Heart left ventricle (tissue), 16 donors: ENCODE measurements around the gene ATP11B. TPM values are rescaled to one million over a fixed set of nuclear protein-coding genes. Genes with fewer than 3 reads are reported as not detected.

Experiments used
- ATAC-seq, 4 donors: fragments of 200-7000 bp; cut with Tn5 transposase; one replicate each; pipeline ENCODE4 v1.9.1; 2020 to 2022; ENCODE audit warnings: moderate library complexity in 4 of 4, mild to moderate bottlenecking in 3 of 4, moderate number of reproducible peaks in 1 of 4
- DNase-seq, 5 donors: peaks; one replicate each; pipeline ENCODE4 v3.0.0-alpha.2; 2020
- H3K27ac ChIP-seq, 12 donors: fragments of 200-600 bp; sonication (generic) in 4 of 12; one replicate each; pipeline versions ENCODE4 v1.5.0 to v1.8.0; 2016 to 2022; ENCODE audit warnings: mild to moderate bottlenecking in 2 of 12
- H3K27me3 ChIP-seq, 9 donors: fragments of 200-600 bp; sonication (generic) in 2 of 9; one replicate each; pipeline versions ENCODE4 v1.5.1 to v1.8.0; 2016 to 2022; ENCODE audit warnings: mild to moderate bottlenecking in 3 of 9
- H3K36me3 ChIP-seq, 9 donors: fragments of 200-600 bp; sonication (generic) in 2 of 9; one replicate each; pipeline versions ENCODE4 v1.5.0 to v1.8.0; 2018 to 2022; ENCODE audit warnings: mild to moderate bottlenecking in 2 of 9
- H3K4me1 ChIP-seq, 12 donors: fragments of 200-600 bp; sonication (generic) in 4 of 12; one replicate each; pipeline versions ENCODE4 v1.5.0 to v1.8.0; 2016 to 2022; ENCODE audit warnings: mild to moderate bottlenecking in 3 of 12
- H3K4me3 ChIP-seq, 12 donors: fragments of 200-600 bp; sonication (generic) in 4 of 12; one replicate each; pipeline versions ENCODE4 v1.5.0 to v1.8.0; 2017 to 2022; ENCODE audit warnings: mild to moderate bottlenecking in 9 of 12, moderate library complexity in 4 of 12
- H3K9me3 ChIP-seq, 12 donors: fragments of 200-600 bp; sonication (generic) in 4 of 12; one replicate each; pipeline versions ENCODE4 v1.5.0 to v1.8.0; 2016 to 2022; ENCODE audit warnings: mild to moderate bottlenecking in 1 of 12
- CTCF ChIP-seq, 12 donors: fragments of 200-600 bp; sonication (generic) in 4 of 12; IDR thresholded peaks; one replicate each; pipeline versions ENCODE4 v1.5.0 to v1.8.0; 2018 to 2022; ENCODE audit warnings: antibody characterized with exemption in 12 of 12, mild to moderate bottlenecking in 5 of 12
- POLR2A ChIP-seq, 2 donors: fragments of 450-650 bp; IDR thresholded peaks; one replicate each; pipeline ENCODE4 v1.6.1; 2017; ENCODE audit warnings: antibody characterized with exemption in 2 of 2, mild to moderate bottlenecking in 2 of 2, moderate library complexity in 2 of 2
- WGBS, 4 donors: extraction: QIAGEN DNeasy Blood & Tissue Kit in 2 of 4; methylation state at CpG; one replicate each; pipeline versions ENCODE4 v1.1.5 to v1.1.7; 2013 to 2018; 5-methylcytosine and 5-hydroxymethylcytosine counted together
- intact Hi-C, 10 donors: fragments of 100-400 bp; cut with DNase I; formaldehyde crosslinking; loops; one replicate each; pipeline versions ENCODE4 v1.11.1 to v1.14.2; 2022
- polyA plus RNA-seq, 2 donors: library from polyadenylated mRNA; stranded (reverse); fragments of 200-250 nt; gene quantifications; one replicate each; pipeline ENCODE4 v1.2.3, GENCODE V29; 2013
- total RNA-seq, 9 donors: library from RNA; depleted of rRNA in 2 of 9; stranded (reverse); fragments of >200 nt in 2 of 9; fragmentation: NEBNext Ultra II Directional in 3 of 9; extraction: Animal tissue kit (Norgen Biotek cat#: 25700) in 3 of 9; gene quantifications; one replicate each; pipeline versions ENCODE4 v1.1.0 to v1.2.4, GENCODE V29; 2016 to 2023
- donor health status: ischemic (EF 13 %, LVEDD 7.1; RV severe dilation, severe dysfunction).
- donor health status: healthy with polysubstance abuse.
- donor health status: DM: no; HTN: yes; CAD: no.
- donor health status: DM: no; HTN: no; CAD: no.
- donor health status: ischemic (EF 25% LVEDD 6.9; RV normal size, moderate dysfunction).
- donor health status: ischemic (EF 25% LVEDD 5.7; RV mildly dilated, moderate dysfunction).
- donor health status: healthy.
- donor health status: DM: yes; HTN: yes; CAD: no.
- donor health status: ischemic (EF 35%, LVEDD 5.7; RV mildly dilated, moderate dysfunction).
- donor health status: nonischemic (EF 11% LVEDD 7.7; RV severe dilation, severe dysfunction).
- donor health status: DM: yes; HTN: yes; CAD: no.
- donor health status: PGD.
- donor health status: ischemic (EF 29% LVEDD 5.4; RV normal size, mild dysfunction).
- donor health status: nonischemic (EF 23%, LVEDD 6.1; RV moderate dilation, normal function).

The ATP11B gene
- total and polyA plus RNA-seq, 11 donors: 4.9 to 45.6 (median 30.9) TPM

DNA sequence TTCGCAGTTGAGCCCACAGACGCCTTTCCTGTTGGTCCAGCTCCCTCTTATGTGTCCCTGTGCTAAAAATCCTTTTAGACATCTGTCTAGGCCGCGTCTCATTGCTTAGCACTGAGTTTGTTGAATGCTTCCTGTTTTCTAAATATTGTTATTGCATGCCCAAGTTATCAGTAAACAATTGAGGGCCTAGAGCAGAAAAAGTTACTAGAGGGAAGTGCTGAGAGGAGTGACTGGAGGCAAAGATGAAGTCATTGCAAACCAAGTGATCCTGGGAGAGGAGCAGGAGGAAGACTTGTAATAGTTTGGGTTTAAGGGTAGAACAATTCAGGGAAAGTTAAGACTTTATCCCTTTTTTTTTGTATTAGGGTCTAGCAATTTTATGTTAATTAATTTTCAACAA is 98.9 kb downstream of the ATP11B start:
- Histone ChIP-seq H3K4me3 (no peak overlapping the region), H3K4me1 (peaks cover 0 to 8% (median 0%) of the 10 kb centered on the region in 12 donors), H3K9me3 (no peaks in the 10 kb centered on the region), H3K27me3 (no peaks in the 10 kb centered on the region), H3K27ac (no peak overlapping the region), H3K36me3 (peaks cover 0 to 96% (median 71%) of the 10 kb centered on the region in 9 donors)
- intact Hi-C loops: no loop called here
- WGBS, 4 donors: 90 to 96% (median 92%) methylated on average over 4 of the region's 4 CpGs
- ATAC-seq: no peak
- no peak for DNase-seq
- TF ChIP-seq POLR2A (IDR thresholded peaks at IDR 0.05) (no peak), CTCF (IDR thresholded peaks at IDR 0.05) (no peak)

- H3K9me3 ChIP-seq: no peaks in the 10 kb centered on the region
- H3K4me3 ChIP-seq: no peak overlapping the region
- no peak for TF ChIP-seq CTCF (IDR thresholded peaks at IDR 0.05)
- no peak for TF ChIP-seq POLR2A (IDR thresholded peaks at IDR 0.05)
- DNase-seq: no peak
- 47 to 60% (median 50%) methylated on average over 8 of the region's 8 CpGs for WGBS, 4 donors
- no peaks in the 10 kb centered on the region for H3K27me3 ChIP-seq
- intact Hi-C loops: no loop called here
- peak; percentile 24 to 66 (median 26) for ATAC-seq
- peaks cover 0 to 96% (median 68%) of the 10 kb centered on the region in 9 donors for H3K36me3 ChIP-seq
- no peak overlapping the region for H3K27ac ChIP-seq
- peaks cover 0 to 8% (median 0%) of the 10 kb centered on the region in 12 donors for H3K4me1 ChIP-seq
Measured at GRCh38 chr3:182895513-182896112, 102.3 kb downstream of the ATP11B start.

DNA sequence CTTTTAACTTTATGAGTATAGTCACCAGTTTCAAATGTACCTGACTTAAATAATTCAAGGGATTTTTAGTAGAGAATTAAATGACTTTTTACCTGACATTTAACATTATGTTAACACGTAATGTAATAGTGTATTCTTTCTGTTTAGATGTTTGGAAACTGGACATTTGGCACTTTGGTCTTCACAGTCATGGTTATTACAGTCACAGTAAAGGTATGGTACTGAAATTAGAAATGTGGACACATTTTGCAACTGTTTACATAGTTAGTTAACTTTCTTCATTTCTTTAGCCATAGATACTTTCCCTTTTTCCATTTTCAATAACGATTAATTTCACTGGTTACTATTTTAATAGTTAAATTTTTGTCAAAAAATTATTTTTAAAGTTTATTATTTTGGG is 103.2 kb downstream of the ATP11B start:
- TF ChIP-seq CTCF (IDR thresholded peaks at IDR 0.05): no peak
- TF ChIP-seq POLR2A (IDR thresholded peaks at IDR 0.05): no peak
- no peak overlapping the region for H3K4me3 ChIP-seq
- peaks cover 0 to 8% (median 0%) of the 10 kb centered on the region in 12 donors for H3K4me1 ChIP-seq
- H3K36me3 ChIP-seq: peaks cover 0 to 89% (median 63%) of the 10 kb centered on the region in 9 donors
- no peak for DNase-seq
- no peak overlapping the region for H3K27ac ChIP-seq
- ATAC-seq: no peak
- H3K9me3 ChIP-seq: no peaks in the 10 kb centered on the region
- no peaks in the 10 kb centered on the region for H3K27me3 ChIP-seq
- intact Hi-C loops: no loop called here
- WGBS, 4 donors: 95 to 97% (median 97%) methylated on average over 2 of the region's 2 CpGs

GRCh38 chr3:182902236-182902635 is 108.9 kb downstream of the ATP11B start:
- H3K27ac ChIP-seq: no peak overlapping the region
- no peak for TF ChIP-seq CTCF (IDR thresholded peaks at IDR 0.05)
- no peak for TF ChIP-seq POLR2A (IDR thresholded peaks at IDR 0.05)
- DNase-seq (no peak), ATAC-seq (no peak)
- WGBS, 4 donors: 81 to 85% (median 83%) methylated on average over 5 of the region's 5 CpGs
- H3K27me3 ChIP-seq: no peaks in the 10 kb centered on the region
- peaks cover 0 to 99% (median 67%) of the 10 kb centered on the region in 9 donors for H3K36me3 ChIP-seq
- no peak overlapping the region for H3K4me3 ChIP-seq
- intact Hi-C loops: no loop called here
- no peaks in the 10 kb centered on the region for H3K9me3 ChIP-seq
- H3K4me1 ChIP-seq: no peaks in the 10 kb centered on the region
